HepG2 (cell line): Measurements from ENCODE around the gene PIK3CA. TPM values are rescaled to one million over a fixed set of nuclear protein-coding genes. Genes with fewer than 3 reads are reported as not detected.

Experiments used
- ATAC-seq: fragments of 200-7000 bp; cut with Tn5 transposase; 3 replicates; pipeline ENCODE4 v1.9.1; 2020; ENCODE audit warnings: mild to moderate bottlenecking, moderate library complexity
- Bru-seq: library from RNA; stranded (reverse); fragments of 400-500 nt; gene quantifications from one replicate; lab custom pipeline; 2021; lab: Mats Ljungman, UMichigan
- BruChase-seq, 2 experiments: library from RNA; stranded (reverse); fragments of 400-500 nt; gene quantifications; one replicate each; lab custom pipeline; 2021; lab: Mats Ljungman, UMichigan
- BruUV-seq: library from RNA; stranded (reverse); fragments of 400-500 nt; replicated peaks from 2 replicates; lab custom pipeline; 2021; lab: Mats Ljungman, UMichigan
- CTCF ChIA-PET: fragments of 300-600 bp; formaldehyde crosslinking; extraction: SDS; loops from one replicate; lab custom pipeline; 2021; ENCODE audit warnings: low total read pairs, inconsistent platforms, low intra/inter-chr PET ratio; lab: Yijun Ruan, JAX
- POLR2A ChIA-PET: fragments of 350-600 bp; sonication (Branson Sonifier 250); formaldehyde crosslinking; loops from one replicate; lab custom pipeline; 2020; ENCODE audit warnings: antibody characterized with exemption, inconsistent platforms; lab: Yijun Ruan, JAX
- DNase-seq: peaks from one replicate; pipeline ENCODE4 v3.0.0-alpha.2; 2015; ENCODE audit warnings: low spot score
- FAIRE-seq: peaks from 3 replicates; lab custom pipeline; 2011; peaks lifted over from hg19 to GRCh38; lab: Jason Lieb, UNC
- H2AFZ ChIP-seq: one replicate; pipeline ENCODE4 v1.6.1; 2011; ENCODE audit warnings: low read length, inconsistent platforms
- H3K27ac ChIP-seq: fragments of 300-600 bp; 3 replicates; pipeline ENCODE4 v1.8.0; 2011; ENCODE audit warnings: mixed run types, mild to moderate bottlenecking, mixed read lengths, low read length, inconsistent platforms; ENCODE audit not compliant: insufficient read depth; ENCODE audit errors: extremely low read length
- H3K27me3 ChIP-seq, 2 experiments: fragments of 200-600 bp in 1 of 2; 2 replicates in 1 of 2; 3 replicates in 1 of 2; pipeline versions ENCODE4 v1.6.0 to v1.8.0; 2011; ENCODE audit warnings: low read length in 2 of 2, mild to moderate bottlenecking in 2 of 2, moderate library complexity in 2 of 2, inconsistent platforms in 1 of 2; ENCODE audit not compliant: insufficient read depth in 2 of 2, control insufficient read depth in 1 of 2
- H3K36me3 ChIP-seq, 2 experiments: fragments of 200-600 bp in 1 of 2; replicated peaks in 1 of 2; 2 replicates in 1 of 2; 3 replicates in 1 of 2; pipeline versions ENCODE4 v1.5.1 to v1.8.0; 2011; ENCODE audit warnings: low read length in 2 of 2, inconsistent platforms in 1 of 2; ENCODE audit not compliant: insufficient read depth in 2 of 2, control insufficient read depth in 1 of 2
- H3K4me1 ChIP-seq: 2 replicates; pipeline ENCODE4 v1.5.1; 2012; ENCODE audit warnings: low read length, inconsistent platforms; ENCODE audit not compliant: insufficient read depth
- H3K4me2 ChIP-seq: 2 replicates; pipeline ENCODE4 v1.6.0; 2011; ENCODE audit warnings: low read depth, low read length, inconsistent platforms
- H3K4me3 ChIP-seq, 3 experiments: fragments of 200-600 bp in 1 of 3; sonication (generic), shearing (Covaris generic) in 1 of 3; replicated peaks in 1 of 3; 2 replicates each; pipeline ENCODE4 v1.5.1; 2011 to 2016; ENCODE audit warnings: low read length in 3 of 3, inconsistent platforms in 2 of 3, low read depth in 2 of 3, mild to moderate bottlenecking in 2 of 3, control low read depth in 1 of 3, mixed read lengths in 1 of 3; ENCODE audit not compliant: insufficient read depth in 1 of 3
- H3K79me2 ChIP-seq: one replicate; pipeline ENCODE4 v1.6.1; 2011; ENCODE audit warnings: low read length, inconsistent platforms; ENCODE audit not compliant: insufficient read depth
- H3K9ac ChIP-seq: 2 replicates; pipeline ENCODE4 v1.6.0; 2011; ENCODE audit warnings: mild to moderate bottlenecking, low read depth, low read length, inconsistent platforms; ENCODE audit not compliant: insufficient read depth
- H3K9me3 ChIP-seq: 2 replicates; pipeline ENCODE4 v1.5.1; 2012; ENCODE audit warnings: mild to moderate bottlenecking, low read length
- H4K20me1 ChIP-seq: 2 replicates; pipeline ENCODE4 v1.6.0; 2011; ENCODE audit warnings: inconsistent platforms, mild to moderate bottlenecking, low read length, moderate library complexity; ENCODE audit not compliant: insufficient read depth
- BCL6 ChIP-seq: IDR thresholded peaks from 2 replicates; pipeline ENCODE4 v1.6.1; 2016; ENCODE audit warnings: missing genetic modification reagents, missing compliant biosample characterization
- DRAP1 ChIP-seq: IDR thresholded peaks from 2 replicates; pipeline ENCODE4 v1.6.1; 2016; ENCODE audit warnings: missing genetic modification reagents, missing compliant biosample characterization
- GFI1 ChIP-seq: sonication (generic); formaldehyde crosslinking; IDR thresholded peaks from 2 replicates; pipeline ENCODE4 v1.5.0; 2020; ENCODE audit warnings: missing genetic modification reagents, mild to moderate bottlenecking, borderline replicate concordance
- NAIF1 ChIP-seq: sonication (generic); formaldehyde crosslinking; IDR thresholded peaks from 2 replicates; pipeline ENCODE4 v1.5.0; 2020; ENCODE audit warnings: mild to moderate bottlenecking, missing genetic modification reagents, borderline replicate concordance
- SALL2 ChIP-seq: sonication (generic); formaldehyde crosslinking; IDR thresholded peaks from 2 replicates; pipeline ENCODE4 v1.8.1; 2023; ENCODE audit warnings: mild to moderate bottlenecking, missing genetic modification reagents, inconsistent platforms
- SOX6 ChIP-seq, 2 experiments: fragments of 450-650 bp in 1 of 2; sonication (generic) in 1 of 2; formaldehyde crosslinking in 1 of 2; IDR thresholded peaks; 2 replicates each; pipeline versions ENCODE4 v1.4.0 to v1.6.1; 2017 to 2020; ENCODE audit warnings: antibody characterized with exemption in 1 of 2, mild to moderate bottlenecking in 1 of 2, missing genetic modification reagents in 1 of 2
- TBX2 ChIP-seq: sonication (generic); formaldehyde crosslinking; IDR thresholded peaks from 2 replicates; pipeline ENCODE4 v1.5.0; 2020; ENCODE audit warnings: missing genetic modification reagents, mild to moderate bottlenecking, borderline replicate concordance
- ZMYM4 ChIP-seq: sonication (generic); formaldehyde crosslinking; IDR thresholded peaks from 2 replicates; pipeline ENCODE4 v1.8.1; 2023; ENCODE audit warnings: mild to moderate bottlenecking, missing genetic modification reagents
- ZNF276 ChIP-seq: sonication (generic); formaldehyde crosslinking; IDR thresholded peaks from 2 replicates; pipeline ENCODE4 v1.4.0; 2020; ENCODE audit warnings: mild to moderate bottlenecking, low read depth, missing genetic modification reagents
- ZNF740 ChIP-seq: sonication (generic); formaldehyde crosslinking; IDR thresholded peaks from 2 replicates; pipeline ENCODE4 v1.4.0; 2020; ENCODE audit warnings: missing genetic modification reagents
- WGBS: methylation state at CpG from one replicate; pipeline ENCODE4 v1.1.6; 2017; ENCODE audit warnings: low lambda C conversion rate; 5-methylcytosine and 5-hydroxymethylcytosine counted together
- in situ Hi-C: cut with HindIII; loops from 2 replicates; pipeline ENCODE4 v1.10.0; 2017; ENCODE audit warnings: low pct_unique_long_range_greater_than_20kb; ENCODE audit not compliant: extremely low pct_ligation_motif_present
- intact Hi-C: fragments of 100-400 bp; cut with micrococcal nuclease; formaldehyde crosslinking; loops from one replicate; pipeline ENCODE4 v1.10.0; 2022; ENCODE audit not compliant: unreplicated experiment
- long read RNA-seq, 2 experiments: library from RNA in 1 of 2; library from polyadenylated mRNA in 1 of 2; stranded (forward) in 1 of 2; unstranded in 1 of 2; transcript quantifications; one replicate each; pipeline ENCODE4 v2.0.0, GENCODE V29; 2019 to 2022
- polyA minus RNA-seq, 3 experiments: library from RNA; depleted of rRNA, polyadenylated mRNA; stranded (reverse); fragments of >200 nt; gene quantifications; 2 replicates each; pipeline ENCODE4 v1.2.3, GENCODE V29; 2011; ENCODE audit warnings: low replicate concordance in 1 of 3
- polyA plus RNA-seq, 8 experiments: library from polyadenylated mRNA; depleted of rRNA in 3 of 8; stranded (reverse) in 7 of 8; unstranded in 1 of 8; fragments of >200 nt; fragmentation: Illumina TruSeq in 4 of 8; extraction: Trizol in 4 of 8; gene quantifications; 2 replicates each; pipeline versions ENCODE4 v1.2.1 to v1.2.3, GENCODE V29; 2011 to 2016; ENCODE audit warnings: low read depth in 4 of 8, missing spikeins in 1 of 8, mixed read lengths in 1 of 8; ENCODE audit not compliant: insufficient read depth in 1 of 8
- total RNA-seq, 5 experiments: library from RNA; depleted of rRNA; stranded (reverse); fragments of >200 nt; fragmentation: Illumina TruSeq; extraction: Trizol; gene quantifications; 2 replicates each; pipeline ENCODE4 v1.2.3, GENCODE V29; 2016; ENCODE audit warnings: low read depth in 1 of 5

The PIK3CA gene
- total RNA-seq (2016; rRNA removed; fragmentation: Illumina TruSeq; extraction: Trizol) (11.4 and 20.4 TPM in 2 replicates), polyA plus RNA-seq (2011; rRNA removed) (4.6 and 5.7 TPM in 2 replicates), polyA minus RNA-seq (2011; rRNA and poly(A)+ RNA removed; ENCODE audit: low replicate concordance) (4.0 and 7.4 TPM in 2 replicates), Bru-seq, nascent RNA (percentile 77 among the genes with signal in this experiment), BruChase-seq, experiment 1, labeled RNA remaining after a 6-hour chase (percentile 74 among the genes with signal in this experiment), BruChase-seq, experiment 2, labeled RNA remaining after a 2-hour chase (percentile 75 among the genes with signal in this experiment)
- 1.7 and 1.8 TPM in 2 replicates for total RNA-seq (2016; cell fraction: cytosol; rRNA removed; fragmentation: Illumina TruSeq; extraction: Trizol; ENCODE audit: low read depth)
- total RNA-seq (2016; cell fraction: insoluble cytoplasmic fraction; rRNA removed; fragmentation: Illumina TruSeq; extraction: Trizol): 11.5 and 16.5 TPM in 2 replicates
- 7.8 and 8.2 TPM in 2 replicates for total RNA-seq (2016; cell fraction: membrane; rRNA removed; fragmentation: Illumina TruSeq; extraction: Trizol)
- 15.1 and 17.9 TPM in 2 replicates for total RNA-seq (2016; cell fraction: nucleus; rRNA removed; fragmentation: Illumina TruSeq; extraction: Trizol)
- 1.9 and 3.7 TPM in 2 replicates for polyA plus RNA-seq (2011; cell fraction: cytosol; rRNA removed)
- polyA plus RNA-seq (2011; cell fraction: nucleus; rRNA removed): 4.1 and 4.3 TPM in 2 replicates
- 10.5 and 14.0 TPM in 2 replicates for polyA plus RNA-seq (2012)
- polyA plus RNA-seq (2016; cell fraction: cytosol; fragmentation: Illumina TruSeq; extraction: Trizol; ENCODE audit: low read depth): 0.44 and 0.45 TPM in 2 replicates
- polyA plus RNA-seq (2016; cell fraction: insoluble cytoplasmic fraction; fragmentation: Illumina TruSeq; extraction: Trizol; ENCODE audit: low read depth): 8.7 and 11.5 TPM in 2 replicates
- polyA plus RNA-seq (2016; cell fraction: membrane; fragmentation: Illumina TruSeq; extraction: Trizol; ENCODE audit: low read depth): 2.3 and 2.4 TPM in 2 replicates
- polyA plus RNA-seq (2016; cell fraction: nucleus; fragmentation: Illumina TruSeq; extraction: Trizol; ENCODE audit: insufficient read depth, low read depth): 9.7 and 10.7 TPM in 2 replicates
- polyA minus RNA-seq (2011; cell fraction: cytosol; rRNA and poly(A)+ RNA removed): 10.3 and 13.2 TPM in 2 replicates
- 36.6 and 37.7 TPM in 2 replicates for polyA minus RNA-seq (2011; cell fraction: nucleus; rRNA and poly(A)+ RNA removed)
- long read RNA-seq, experiment 1, partial matches to known transcripts: 1 of 1 reads
- long read RNA-seq, experiment 1, other reads (novel, unspliced or antisense): 0 of 1 reads
- long read RNA-seq, experiment 2, full-length matches to known transcripts: 5 of 16 reads
- long read RNA-seq, experiment 2, partial matches to known transcripts: 3 of 16 reads
- long read RNA-seq, experiment 2, other reads (novel, unspliced or antisense): 8 of 16 reads

- peak within 1 kb of the TSS; percentile 93 for H2AFZ ChIP-seq
- FAIRE-seq (peak; percentile 95), DNase-seq (peak; percentile 97), ATAC-seq (peak; percentile 91)
- H4K20me1 ChIP-seq: peaks cover 15% of the 10 kb centered on the region; the same call in 1 of the 2 replicates
- CTCF ChIA-PET: interaction anchor here (0.8 to 2.3 kb wide), 4 partner anchors 124 to 174 kb away, joined by 3 to 18 read pairs (median 6); no protein-coding TSS in a partner anchor
- no peaks in the 10 kb centered on the region; a peak in 1 of 5 replicates for H3K27me3 ChIP-seq
- no peaks in the 10 kb centered on the region for H3K36me3 ChIP-seq
- intact Hi-C loops: loop anchor here (1.0 to 5.0 kb wide), 7 partner anchors 76 to 411 kb away; partner anchors contain the start of genes KCNMB3 and ZMAT3
- peak within 1 kb of the TSS; percentile 90 for H3K4me2 ChIP-seq
- peak within 1 kb of the TSS; percentile 92 for H3K9ac ChIP-seq
- WGBS: 3% methylated on average over 41 of the region's 67 CpGs
- peaks cover 22% of the 10 kb centered on the region for H3K4me1 ChIP-seq
- peak within 1 kb of the TSS; percentile 87 for H3K27ac ChIP-seq
- no peaks in the 10 kb centered on the region for H3K9me3 ChIP-seq
- BruUV-seq: no TSS peak
- POLR2A ChIA-PET: interaction anchor here (0.6 to 1.6 kb wide), 6 partner anchors 35 to 415 kb away, joined by 3 to 7 read pairs (median 4); partner anchors contain the start of genes ACTL6A, KCNMB3 and ZNF639
- H3K4me3 ChIP-seq: peak within 1 kb of the TSS; percentile 92 to 100 (median 98)
- in situ Hi-C loops: loop anchor here (5.0 to 25.0 kb wide), 2 partner anchors 174 to 414 kb away; partner anchors contain the start of genes ACTL6A and ZNF639
- H3K79me2 ChIP-seq: peaks cover 40% of the 10 kb centered on the region
- TF ChIP-seq NAIF1 (no peak), GFI1 (CRISPR knock-in tag) (0 out of 2 replicates have a peak, but pooled peaks have one; percentile 55), SALL2 (CRISPR knock-in tag) (peak; percentile 77; the same call in 1 of the 2 replicates), SOX6 (IDR thresholded peaks at IDR 0.05) (no peak), SOX6 (CRISPR knock-in tag; IDR thresholded peaks at IDR 0.05) (peak; percentile 40; the same call in 1 of the 2 replicates), BCL6 (CRISPR knock-in tag) (0 out of 2 replicates have a peak, but pooled peaks have one; percentile 8), ZNF740 (peak; percentile 88), ZNF276 (0 out of 2 replicates have a peak, but pooled peaks have one; percentile 16), DRAP1 (CRISPR knock-in tag) (peak; percentile 44), TBX2 (CRISPR knock-in tag) (peak; percentile 10; the same call in 1 of the 2 replicates), ZMYM4 (CRISPR knock-in tag) (peak; percentile 62; the same call in 1 of the 2 replicates)
Observed at GRCh38 chr3:179147873-179148615, at the start of gene PIK3CA. Gene PIK3CA (plus strand): TSS chr3:179148357. CDS start chr3:179198826, 50,469 bp downstream.
